HCT116 (cell line): Measurements from ENCODE around the gene SAMD4A. TPM values are rescaled to one million over a fixed set of nuclear protein-coding genes. Genes with fewer than 3 reads are reported as not detected.

ENCODE experiments used
- ATAC-seq: fragments of 200-7000 bp; cut with Tn5 transposase; 2 replicates; pipeline ENCODE4 v1.9.1; 2020; ENCODE audit warnings: mild to moderate bottlenecking, moderate library complexity
- BruUV-seq: library from RNA; stranded (reverse); fragments of 400-500 nt; replicated peaks from 2 replicates; lab custom pipeline; 2021; lab: Mats Ljungman, UMichigan
- CTCF ChIA-PET: fragments of 300-600 bp; sonication (Branson Sonifier 250); formaldehyde crosslinking; loops from one replicate; lab custom pipeline; 2021; ENCODE audit warnings: antibody characterized with exemption; lab: Charles Lee
- POLR2A ChIA-PET: fragments of 300-600, 350-600 bp; sonication (Branson Sonifier 250); formaldehyde crosslinking; loops from one replicate; lab custom pipeline; 2021; ENCODE audit warnings: antibody characterized with exemption; lab: Charles Lee
- RAD21 ChIA-PET, 2 experiments: fragments of 300-600 bp; sonication (Branson Sonifier 250); formaldehyde crosslinking; loops; one replicate each; lab custom pipeline; 2023; ENCODE audit warnings: low total read pairs in 2 of 2; ENCODE audit not compliant: uncharacterized antibody in 2 of 2, unreplicated experiment in 2 of 2, low non-redundant PET in 1 of 2; lab: Charles Lee
- DNase-seq: peaks from one replicate; pipeline ENCODE4 v3.0.0-alpha.2; 2010; ENCODE audit warnings: low read depth, low spot score
- H2AFZ ChIP-seq: fragments of 200-600 bp; shearing (Covaris generic), sonication (generic); 2 replicates; pipeline ENCODE4 v1.6.1; 2017; ENCODE audit warnings: low read depth, mixed run types, mixed read lengths, antibody characterized with exemption, low read length; ENCODE audit not compliant: poor library complexity, severe bottlenecking
- H3K27ac ChIP-seq: 2 replicates; pipeline ENCODE4 v1.5.1; 2012; ENCODE audit warnings: low read depth, low read length
- H3K27me3 ChIP-seq: fragments of 200-600 bp; sonication (generic); 2 replicates; pipeline ENCODE4 v1.6.1; 2016; ENCODE audit warnings: mixed run types, low read length, mixed read lengths; ENCODE audit not compliant: insufficient read depth
- H3K36me3 ChIP-seq, 2 experiments: fragments of 200-500 bp in 1 of 2; fragments of 200-600 bp in 1 of 2; sonication (Bioruptor generic) in 1 of 2; sonication (generic) in 1 of 2; 2 replicates each; pipeline versions ENCODE4 v1.5.1 to v1.6.1; 2014 to 2016; ENCODE audit warnings: low read length in 2 of 2, inconsistent platforms in 1 of 2, mixed read lengths in 1 of 2, mixed run types in 1 of 2; ENCODE audit not compliant: insufficient read depth in 2 of 2, control insufficient read depth in 1 of 2
- H3K4me1 ChIP-seq, 2 experiments: fragments of 200-600 bp in 1 of 2; sonication (generic) in 1 of 2; 2 replicates each; pipeline versions ENCODE4 v1.5.1 to v1.6.1; 2012 to 2017; ENCODE audit warnings: low read length in 2 of 2, inconsistent platforms in 1 of 2, mild to moderate bottlenecking in 1 of 2, mixed read lengths in 1 of 2, mixed run types in 1 of 2, moderate library complexity in 1 of 2; ENCODE audit not compliant: insufficient read depth in 2 of 2, control insufficient read depth in 1 of 2
- H3K4me2 ChIP-seq: fragments of 200-600 bp; sonication (generic); 2 replicates; pipeline ENCODE4 v1.6.1; 2017; ENCODE audit warnings: mixed run types, low read length, mixed read lengths
- H3K4me3 ChIP-seq, 2 experiments: fragments of 200-600 bp in 1 of 2; sonication (generic) in 1 of 2; replicated peaks in 1 of 2; 2 replicates each; pipeline ENCODE4 v1.5.1; 2011 to 2016; ENCODE audit warnings: low read length in 2 of 2, control low read depth in 1 of 2, low read depth in 1 of 2, mild to moderate bottlenecking in 1 of 2, mixed read lengths in 1 of 2, mixed run types in 1 of 2
- H3K79me2 ChIP-seq: fragments of 200-600 bp; sonication (generic); 2 replicates; pipeline ENCODE4 v1.6.1; 2017; ENCODE audit warnings: mild to moderate bottlenecking, mixed run types, low read length, moderate library complexity, mixed read lengths; ENCODE audit not compliant: insufficient read depth
- H3K9ac ChIP-seq: fragments of 200-600 bp; sonication (generic); 2 replicates; pipeline ENCODE4 v1.6.1; 2016; ENCODE audit warnings: low read length, mixed read lengths
- H3K9me2 ChIP-seq: fragments of 200-600 bp; sonication (generic), shearing (Covaris generic); 2 replicates; pipeline ENCODE4 v1.6.1; 2017; ENCODE audit warnings: mixed run types, mild to moderate bottlenecking, moderate library complexity; ENCODE audit not compliant: insufficient read depth
- H3K9me3 ChIP-seq, 2 experiments: fragments of 200-500 bp in 1 of 2; fragments of 200-600 bp in 1 of 2; sonication (Bioruptor generic) in 1 of 2; sonication (generic) in 1 of 2; 2 replicates each; pipeline ENCODE4 v1.6.1; 2014 to 2017; ENCODE audit warnings: low read length in 2 of 2, mixed read lengths in 2 of 2, inconsistent platforms in 1 of 2, low read depth in 1 of 2, mild to moderate bottlenecking in 1 of 2, mixed run types in 1 of 2, moderate library complexity in 1 of 2; ENCODE audit not compliant: control insufficient read depth in 1 of 2, insufficient read depth in 1 of 2
- H4K20me1 ChIP-seq: fragments of 200-600 bp; sonication (generic), shearing (Covaris generic); 2 replicates; pipeline ENCODE4 v1.6.1; 2017; ENCODE audit warnings: mixed run types, mild to moderate bottlenecking, moderate library complexity; ENCODE audit not compliant: insufficient read depth
- CEBPB ChIP-seq: IDR thresholded peaks from 2 replicates; pipeline ENCODE4 v1.6.1; 2012; ENCODE audit warnings: low read depth
- CTCF ChIP-seq, 3 experiments: fragments of 200-600 bp in 1 of 3; sonication (generic) in 1 of 3; IDR thresholded peaks in 2 of 3; conservative IDR thresholded peaks in 1 of 3; 2 replicates each; pipeline ENCODE4 v1.5.1; 2012 to 2017; ENCODE audit warnings: low read depth in 2 of 3, low read length in 2 of 3, antibody characterized with exemption in 1 of 3, borderline replicate concordance in 1 of 3, control low read depth in 1 of 3, mild to moderate bottlenecking in 1 of 3, mixed read lengths in 1 of 3, mixed run types in 1 of 3, moderate library complexity in 1 of 3; ENCODE audit not compliant: insufficient read depth in 1 of 3
- EGR1 ChIP-seq: IDR thresholded peaks from 2 replicates; pipeline ENCODE4 v1.6.1; 2012; ENCODE audit warnings: low read depth
- ELF1 ChIP-seq: IDR thresholded peaks from 2 replicates; pipeline ENCODE4 v1.6.1; 2012; ENCODE audit warnings: low read depth, borderline replicate concordance
- EZH2 ChIP-seq: fragments of 200-600 bp; sonication (generic); IDR thresholded peaks from 2 replicates; pipeline ENCODE4 v1.6.1; 2017; ENCODE audit warnings: antibody characterized with exemption, mixed run types
- EZH2phosphoT487 ChIP-seq: fragments of 200-600 bp; IDR thresholded peaks from 2 replicates; pipeline ENCODE4 v1.6.1; 2018; ENCODE audit warnings: antibody characterized with exemption, borderline replicate concordance
- FOSL1 ChIP-seq: IDR thresholded peaks from 2 replicates; pipeline ENCODE4 v1.6.1; 2012; ENCODE audit warnings: low read depth
- JUND ChIP-seq: IDR thresholded peaks from 2 replicates; pipeline ENCODE4 v1.6.1; 2012
- MAX ChIP-seq: IDR thresholded peaks from 2 replicates; pipeline ENCODE4 v1.6.1; 2012
- RAD21 ChIP-seq: IDR thresholded peaks from 2 replicates; pipeline ENCODE4 v1.6.1; 2012; ENCODE audit warnings: low read depth, mild to moderate bottlenecking
- REST ChIP-seq: IDR thresholded peaks from 2 replicates; pipeline ENCODE4 v1.6.1; 2012; ENCODE audit warnings: low read depth
- SP1 ChIP-seq: IDR thresholded peaks from 2 replicates; pipeline ENCODE4 v1.6.1; 2012; ENCODE audit warnings: low read depth
- SRF ChIP-seq: IDR thresholded peaks from 2 replicates; pipeline ENCODE4 v1.6.1; 2012; ENCODE audit warnings: low read depth
- TCF7L2 ChIP-seq: IDR thresholded peaks from 2 replicates; pipeline ENCODE4 v1.7.0; 2011; ENCODE audit warnings: borderline replicate concordance, inconsistent platforms; ENCODE audit not compliant: insufficient read depth, insufficient read length; ENCODE audit errors: extremely low read depth
- YY1 ChIP-seq: IDR thresholded peaks from 2 replicates; pipeline ENCODE4 v1.6.1; 2011; ENCODE audit warnings: low read length, low read depth, moderate library complexity, mild to moderate bottlenecking; ENCODE audit not compliant: insufficient replicate concordance; ENCODE audit errors: extremely low read depth
- ZFX ChIP-seq: fragments of 450-650 bp; IDR thresholded peaks from 2 replicates; pipeline ENCODE4 v1.6.1; 2017
- ZNF274 ChIP-seq: fragments of 200-500 bp; sonication (Bioruptor generic); IDR thresholded peaks from 2 replicates; pipeline ENCODE4 v1.6.1; 2014; ENCODE audit warnings: mild to moderate bottlenecking, low read depth, low read length, inconsistent platforms
- intact Hi-C: fragments of 100-400 bp; cut with micrococcal nuclease; formaldehyde crosslinking; loops from 2 replicates; pipeline ENCODE4 v1.10.0; 2022
- total RNA-seq: library from RNA; stranded (reverse); gene quantifications from one replicate; pipeline ENCODE4 v1.2.1, GENCODE V29; 2021; ENCODE audit not compliant: unreplicated experiment
- TF ChIP-seq, protein P1 (sequence below): IDR thresholded peaks from 2 replicates; pipeline ENCODE4 v1.6.1; 2011; ENCODE audit warnings: mild to moderate bottlenecking, low read length, moderate library complexity; ENCODE audit not compliant: insufficient replicate concordance; ENCODE audit errors: extremely low read depth

The SAMD4A gene
- total RNA-seq, 1 experiment from 2014 or later = 9.0 TPM

DNA sequence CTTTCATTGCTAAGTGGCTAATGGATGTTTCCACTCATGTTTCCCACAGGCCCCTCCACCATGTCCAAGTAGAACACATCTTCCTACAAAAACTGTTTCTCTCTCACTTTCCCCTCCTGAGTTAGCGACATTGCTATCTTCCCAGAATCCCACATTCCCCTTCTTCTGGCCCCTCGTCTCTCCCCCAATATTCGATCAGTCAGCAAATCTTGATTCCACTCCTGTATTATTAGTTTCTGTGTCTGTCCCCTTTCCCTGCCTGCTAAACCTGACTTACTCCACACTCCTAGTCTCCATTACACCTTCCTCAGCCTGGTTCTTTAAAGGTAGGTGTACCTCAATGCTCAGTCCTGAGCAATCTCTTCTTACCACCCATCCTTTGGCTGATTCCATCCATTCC lies 19.3 kb upstream of the SAMD4A start:
- Histone ChIP-seq H3K27ac (no peak overlapping the region), H3K4me3 (no peak overlapping the region), H3K9me3 (no peaks in the 10 kb centered on the region), H3K4me2 (no peak overlapping the region), H3K9me2 (no peaks in the 10 kb centered on the region), H3K27me3 (no peaks in the 10 kb centered on the region), H3K36me3 (no peaks in the 10 kb centered on the region), H4K20me1 (no peaks in the 10 kb centered on the region), H3K4me1 (no peaks in the 10 kb centered on the region), H3K9ac (no peak overlapping the region), H3K79me2 (no peaks in the 10 kb centered on the region), H2AFZ (no peak overlapping the region)
- intact Hi-C loops = no loop called here
- no peak for TF ChIP-seq FOSL1
- no peak for TF ChIP-seq JUND
- TF ChIP-seq ELF1 = no peak
- TF ChIP-seq YY1 = no peak
- no peak for TF ChIP-seq REST
- no peak for TF ChIP-seq EGR1
- TF ChIP-seq CTCF (IDR thresholded peaks at IDR 0.05 in 2 of 3, conservative IDR thresholded peaks at IDR 0.05 in 1 of 3; ENCODE audit: borderline replicate concordance in 1 of 3, insufficient read depth in 1 of 3, low read depth in 2 of 3, low read length in 2 of 3) = no peak
- TF ChIP-seq ZFX = no peak
- TF ChIP-seq ZNF274 = no peak
- no peak for TF ChIP-seq EZH2phosphoT487
- no peak for TF ChIP-seq SRF
- TF ChIP-seq CEBPB = no peak
- no peak for TF ChIP-seq RAD21
- TF ChIP-seq MAX = no peak
- TF ChIP-seq EZH2 = no peak
- no peak for TF ChIP-seq SP1
- no peak for TF ChIP-seq TCF7L2
- TF ChIP-seq, protein P1, sequence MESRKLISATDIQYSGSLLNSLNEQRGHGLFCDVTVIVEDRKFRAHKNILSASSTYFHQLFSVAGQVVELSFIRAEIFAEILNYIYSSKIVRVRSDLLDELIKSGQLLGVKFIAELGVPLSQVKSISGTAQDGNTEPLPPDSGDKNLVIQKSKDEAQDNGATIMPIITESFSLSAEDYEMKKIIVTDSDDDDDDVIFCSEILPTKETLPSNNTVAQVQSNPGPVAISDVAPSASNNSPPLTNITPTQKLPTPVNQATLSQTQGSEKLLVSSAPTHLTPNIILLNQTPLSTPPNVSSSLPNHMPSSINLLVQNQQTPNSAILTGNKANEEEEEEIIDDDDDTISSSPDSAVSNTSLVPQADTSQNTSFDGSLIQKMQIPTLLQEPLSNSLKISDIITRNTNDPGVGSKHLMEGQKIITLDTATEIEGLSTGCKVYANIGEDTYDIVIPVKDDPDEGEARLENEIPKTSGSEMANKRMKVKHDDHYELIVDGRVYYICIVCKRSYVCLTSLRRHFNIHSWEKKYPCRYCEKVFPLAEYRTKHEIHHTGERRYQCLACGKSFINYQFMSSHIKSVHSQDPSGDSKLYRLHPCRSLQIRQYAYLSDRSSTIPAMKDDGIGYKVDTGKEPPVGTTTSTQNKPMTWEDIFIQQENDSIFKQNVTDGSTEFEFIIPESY = no peak
- RAD21 ChIA-PET = no interaction called here
- ATAC-seq = no peak
- POLR2A ChIA-PET = no interaction called here
- no TSS peak for BruUV-seq
- CTCF ChIA-PET = no interaction called here
- DNase-seq = no peak
